Measurements from ENCODE around the gene PCNX1. TPM values are rescaled to one million over a fixed set of nuclear protein-coding genes. Genes with fewer than 3 reads are reported as not detected.

PCNX1 gene
- total and polyA plus RNA-seq, 2 experiments from 2014 or later, result 10.0 to 64.2 TPM

- TF ChIP-seq EZH2phosphoT487 (IDR thresholded peaks at IDR 0.05; ENCODE audit: low read depth, severe bottlenecking, unreplicated experiment) (no peak), CTCF (IDR thresholded peaks at IDR 0.05; ENCODE audit: poor library complexity) (no peak), EZH2 (IDR thresholded peaks at IDR 0.05; ENCODE audit: borderline replicate concordance) (no peak)
- H3K27me3 ChIP-seq, result no peaks in the 10 kb centered on the region
- H3K79me2 ChIP-seq, result peaks cover 52% of the 10 kb centered on the region
- H4K20me1 ChIP-seq (ENCODE audit: insufficient read depth, poor library complexity, severe bottlenecking), result peaks cover 5% of the 10 kb centered on the region
- H3K4me3 ChIP-seq, result no peak overlapping the region
- no peak for DNase-seq (ENCODE audit: low spot score)
- H2AFZ ChIP-seq, result no peak overlapping the region
- H3K9me3 ChIP-seq (ENCODE audit: low read depth), result no peaks in the 10 kb centered on the region
- no peak overlapping the region for H3K4me2 ChIP-seq
- 92% methylated on average over 3 of the region's 3 CpGs for WGBS (ENCODE audit: low lambda C conversion rate, missing lambda C conversion rate)
- H3K4me1 ChIP-seq (ENCODE audit: insufficient read depth), result no peaks in the 10 kb centered on the region
- H3K27ac ChIP-seq, result no peak overlapping the region
- H3K9me2 ChIP-seq (replicated peaks; ENCODE audit: insufficient read depth), result no peaks in the 10 kb centered on the region
- H3K36me3 ChIP-seq (replicated peaks; ENCODE audit: insufficient read depth, low read depth), result no peaks in the 10 kb centered on the region
Observed at GRCh38 chr14:70956511-70956910, 49.3 kb downstream of the PCNX1 start.

- H3K4me3 ChIP-seq, result no peak overlapping the region
- no peak overlapping the region for H2AFZ ChIP-seq
- H3K27me3 ChIP-seq, result no peaks in the 10 kb centered on the region
- no peak overlapping the region for H3K4me2 ChIP-seq
- peaks cover 5% of the 10 kb centered on the region for H4K20me1 ChIP-seq (ENCODE audit: insufficient read depth, poor library complexity, severe bottlenecking)
- TF ChIP-seq CTCF (IDR thresholded peaks at IDR 0.05; ENCODE audit: poor library complexity), result no peak
- TF ChIP-seq EZH2 (IDR thresholded peaks at IDR 0.05; ENCODE audit: borderline replicate concordance), result no peak
- no peak for TF ChIP-seq EZH2phosphoT487 (IDR thresholded peaks at IDR 0.05; ENCODE audit: low read depth, severe bottlenecking, unreplicated experiment)
- no peaks in the 10 kb centered on the region for H3K36me3 ChIP-seq (replicated peaks; ENCODE audit: insufficient read depth, low read depth)
- H3K27ac ChIP-seq, result no peak overlapping the region
- no peaks in the 10 kb centered on the region for H3K4me1 ChIP-seq (ENCODE audit: insufficient read depth)
- H3K9me3 ChIP-seq (ENCODE audit: low read depth), result no peaks in the 10 kb centered on the region
- H3K79me2 ChIP-seq, result peaks cover 57% of the 10 kb centered on the region
- H3K9me2 ChIP-seq (replicated peaks; ENCODE audit: insufficient read depth), result no peaks in the 10 kb centered on the region
- WGBS (ENCODE audit: low lambda C conversion rate, missing lambda C conversion rate), result 98% methylated on average over 2 of the region's 2 CpGs
- DNase-seq (ENCODE audit: low spot score), result no peak
Observed at GRCh38 chr14:70957710-70958109, 50.5 kb downstream of the PCNX1 start.

- no peak overlapping the region for H3K4me3 ChIP-seq
- no peaks in the 10 kb centered on the region for H3K4me1 ChIP-seq (ENCODE audit: insufficient read depth)
- no peak overlapping the region for H2AFZ ChIP-seq
- no peaks in the 10 kb centered on the region for H3K36me3 ChIP-seq (replicated peaks; ENCODE audit: insufficient read depth, low read depth)
- no peaks in the 10 kb centered on the region for H3K27me3 ChIP-seq
- H3K9me3 ChIP-seq (ENCODE audit: low read depth), result no peaks in the 10 kb centered on the region
- no peak overlapping the region for H3K4me2 ChIP-seq
- TF ChIP-seq EZH2 (IDR thresholded peaks at IDR 0.05; ENCODE audit: borderline replicate concordance), result no peak
- TF ChIP-seq EZH2phosphoT487 (IDR thresholded peaks at IDR 0.05; ENCODE audit: low read depth, severe bottlenecking, unreplicated experiment), result no peak
- no peak for TF ChIP-seq CTCF (IDR thresholded peaks at IDR 0.05; ENCODE audit: poor library complexity)
- DNase-seq (ENCODE audit: low spot score), result no peak
- no peak overlapping the region for H3K27ac ChIP-seq
- peaks cover 17% of the 10 kb centered on the region for H4K20me1 ChIP-seq (ENCODE audit: insufficient read depth, poor library complexity, severe bottlenecking)
- H3K79me2 ChIP-seq, result peaks cover 54% of the 10 kb centered on the region
- 94% methylated on average over 2 of the region's 2 CpGs for WGBS (ENCODE audit: low lambda C conversion rate, missing lambda C conversion rate)
- H3K9me2 ChIP-seq (replicated peaks; ENCODE audit: insufficient read depth), result no peaks in the 10 kb centered on the region
Observed at GRCh38 chr14:70962935-70963334, 55.7 kb downstream of the PCNX1 start.

GRCh38 chr14:70964492-70964891, 57.2 kb downstream of the PCNX1 start:
- Histone ChIP-seq H3K9me3 (ENCODE audit: low read depth) (no peaks in the 10 kb centered on the region), H3K9me2 (replicated peaks; ENCODE audit: insufficient read depth) (no peaks in the 10 kb centered on the region), H3K27me3 (no peaks in the 10 kb centered on the region), H3K4me3 (no peak overlapping the region), H2AFZ (no peak overlapping the region), H3K4me2 (no peak overlapping the region), H4K20me1 (ENCODE audit: insufficient read depth, poor library complexity, severe bottlenecking) (peaks cover 17% of the 10 kb centered on the region), H3K79me2 (peaks cover 44% of the 10 kb centered on the region), H3K36me3 (replicated peaks; ENCODE audit: insufficient read depth, low read depth) (no peaks in the 10 kb centered on the region), H3K4me1 (ENCODE audit: insufficient read depth) (no peaks in the 10 kb centered on the region), H3K27ac (no peak overlapping the region)
- 87% methylated on average over 3 of the region's 3 CpGs for WGBS (ENCODE audit: low lambda C conversion rate, missing lambda C conversion rate)
- DNase-seq (ENCODE audit: low spot score), result no peak
- TF ChIP-seq EZH2phosphoT487 (IDR thresholded peaks at IDR 0.05; ENCODE audit: low read depth, severe bottlenecking, unreplicated experiment) (no peak), EZH2 (IDR thresholded peaks at IDR 0.05; ENCODE audit: borderline replicate concordance) (no peak), CTCF (IDR thresholded peaks at IDR 0.05; ENCODE audit: poor library complexity) (no peak)

All from hepatocyte (in vitro differentiated cells).